GM21367 (cell line): ENCODE results near the gene PLXNA1.
A peak's percentile ranks its signal among the peaks of the same experiment; 100 is the strongest.

Experiments used
- ATAC-seq: cut with Tn5 transposase; IDR thresholded peaks from one replicate; pipeline ENCODE4 v1.9.1; 2021; ENCODE audit not compliant: unreplicated experiment

The PLXNA1 gene

GRCh38 chr3:126952261-126952982 is 30.5 kb upstream of the PLXNA1 start:
- no peak for ATAC-seq

GRCh38 chr3:126952983-126953660 is 29.8 kb upstream of the PLXNA1 start:
- ATAC-seq, result no peak

GRCh38 chr3:126954141-126954842 is 28.6 kb upstream of the PLXNA1 start:
- ATAC-seq, result peak; percentile 59

GRCh38 chr3:126955004-126955790 is 27.7 kb upstream of the PLXNA1 start:
- ATAC-seq, result peak; percentile 66

GRCh38 chr3:126956361-126956760 is 26.6 kb upstream of the PLXNA1 start:
- no peak for ATAC-seq

- no peak for ATAC-seq
Measured at GRCh38 chr3:126956866-126957650, 25.9 kb upstream of the PLXNA1 start.

GRCh38 chr3:126957776-126958637 is 24.9 kb upstream of the PLXNA1 start:
- ATAC-seq, result no peak

GRCh38 chr3:126958638-126959085 is 24.3 kb upstream of the PLXNA1 start:
- no peak for ATAC-seq

- no peak for ATAC-seq
Measured at GRCh38 chr3:126959136-126959920, 23.6 kb upstream of the PLXNA1 start.

GRCh38 chr3:126959921-126960603 is 22.9 kb upstream of the PLXNA1 start:
- ATAC-seq, result no peak

- ATAC-seq, result no peak
Measured at GRCh38 chr3:126960604-126960995, 22.3 kb upstream of the PLXNA1 start.

- peak; percentile 62 for ATAC-seq
Measured at GRCh38 chr3:126961191-126961790, 21.6 kb upstream of the PLXNA1 start.

- no peak for ATAC-seq
Measured at GRCh38 chr3:126961791-126962461, 21.0 kb upstream of the PLXNA1 start.

GRCh38 chr3:126962756-126963155 is 20.2 kb upstream of the PLXNA1 start:
- ATAC-seq, result no peak

GRCh38 chr3:126963261-126964190 is 19.4 kb upstream of the PLXNA1 start:
- no peak for ATAC-seq

GRCh38 chr3:126964261-126964660 is 18.7 kb upstream of the PLXNA1 start:
- ATAC-seq, result no peak
